GM12891 (cell line): ENCODE results near the gene DDX59.

Experiments used
- PAX5 ChIP-seq: IDR thresholded peaks from 2 replicates; pipeline ENCODE4 v1.6.1; 2011; ENCODE audit warnings: low read length, moderate library complexity, mild to moderate bottlenecking; ENCODE audit not compliant: insufficient read depth, severe bottlenecking
- POLR2A ChIP-seq: IDR thresholded peaks from 2 replicates; pipeline ENCODE4 v1.6.1; 2011; ENCODE audit warnings: low read depth, low read length, control low read depth
- POLR2AphosphoS5 ChIP-seq: IDR thresholded peaks from 2 replicates; pipeline ENCODE4 v1.6.1; 2011; ENCODE audit warnings: low read depth, low read length, control low read depth
- POU2F2 ChIP-seq: IDR thresholded peaks from 2 replicates; pipeline ENCODE4 v1.6.1; 2011; ENCODE audit warnings: low read depth, mild to moderate bottlenecking, control low read depth, low read length, moderate library complexity
- SPI1 ChIP-seq: IDR thresholded peaks from 2 replicates; pipeline ENCODE4 v1.6.1; 2011; ENCODE audit warnings: low read depth, low read length, control low read depth
- TAF1 ChIP-seq: IDR thresholded peaks from 2 replicates; pipeline ENCODE4 v1.6.1; 2011; ENCODE audit warnings: low read depth, low read length, control low read depth

GRCh38 chr1:200674838-200675587, 5.3 kb upstream of the DDX59 start:
- TF ChIP-seq POLR2A (no peak), TAF1 (no peak), POLR2AphosphoS5 (no peak), SPI1 (no peak), PAX5 (no peak), POU2F2 (no peak)
